Stimulated activated CD4-positive, alpha-beta T cell treated with anti-CD3 and anti-CD28 coated beads, Interleukin-1b, Interleukin-23, amount 100 ng/mL, for 24 hours (primary cell): ENCODE measurements around the gene DGKQ.

Source experiments
- DNase-seq, 4 experiments: peaks; one replicate each; pipeline ENCODE4 v3.0.0-alpha.2; 2020; ENCODE audit warnings: low read depth in 4 of 4, low spot score in 1 of 4

The DGKQ gene

GRCh38 chr4:909131-909571 lies 64.2 kb downstream of the DGKQ start:
- DNase-seq: no peak
